HG03066 (cell line): ENCODE measurements around the gene E2F1.
A peak's percentile ranks its signal among the peaks of the same experiment; 100 is the strongest.

Experiments used
- ATAC-seq: cut with Tn5 transposase; IDR thresholded peaks from one replicate; pipeline ENCODE4 v1.9.1; 2021; ENCODE audit warnings: low read depth; ENCODE audit not compliant: unreplicated experiment

The E2F1 gene

GRCh38 chr20:33687993-33688937 is 2.1 kb upstream of the E2F1 start:
- ATAC-seq, result no peak

GRCh38 chr20:33687370-33687915 is 1.3 kb upstream of the E2F1 start:
- no peak for ATAC-seq

GRCh38 chr20:33686984-33687366 is 790 bp upstream of the E2F1 start:
- no peak for ATAC-seq

- ATAC-seq, result peak; percentile 46
Measured at GRCh38 chr20:33685328-33686099, 671 bp downstream of the E2F1 start.

- ATAC-seq, result no peak
Measured at GRCh38 chr20:33684533-33685327, 1.5 kb downstream of the E2F1 start.

GRCh38 chr20:33681728-33682353 is 4.3 kb downstream of the E2F1 start:
- ATAC-seq, result no peak

GRCh38 chr20:33681288-33681687 is 4.9 kb downstream of the E2F1 start:
- no peak for ATAC-seq

- ATAC-seq, result no peak
Measured at GRCh38 chr20:33680686-33681085, 5.5 kb downstream of the E2F1 start.

- ATAC-seq, result no peak
Measured at GRCh38 chr20:33679758-33680485, 6.3 kb downstream of the E2F1 start.

- ATAC-seq, result no peak
Measured at GRCh38 chr20:33677991-33678702, 8.0 kb downstream of the E2F1 start.

GRCh38 chr20:33676652-33677645 is 9.2 kb downstream of the E2F1 start:
- ATAC-seq, result no peak

- ATAC-seq, result no peak
Measured at GRCh38 chr20:33676121-33676520, 10.1 kb downstream of the E2F1 start.

- ATAC-seq, result no peak
Measured at GRCh38 chr20:33675136-33675959, 10.8 kb downstream of the E2F1 start.

- ATAC-seq, result no peak
Measured at GRCh38 chr20:33674294-33675135, 11.7 kb downstream of the E2F1 start, which contains the start of gene NECAB3. TSS of gene NECAB3 (minus strand) at chr20:33674428. CDS start at chr20:33674352, 76 bp downstream.

GRCh38 chr20:33673410-33674293 is 12.5 kb downstream of the E2F1 start:
- no peak for ATAC-seq
